ENCODE measurements around the gene SLC1A4.

DNA sequence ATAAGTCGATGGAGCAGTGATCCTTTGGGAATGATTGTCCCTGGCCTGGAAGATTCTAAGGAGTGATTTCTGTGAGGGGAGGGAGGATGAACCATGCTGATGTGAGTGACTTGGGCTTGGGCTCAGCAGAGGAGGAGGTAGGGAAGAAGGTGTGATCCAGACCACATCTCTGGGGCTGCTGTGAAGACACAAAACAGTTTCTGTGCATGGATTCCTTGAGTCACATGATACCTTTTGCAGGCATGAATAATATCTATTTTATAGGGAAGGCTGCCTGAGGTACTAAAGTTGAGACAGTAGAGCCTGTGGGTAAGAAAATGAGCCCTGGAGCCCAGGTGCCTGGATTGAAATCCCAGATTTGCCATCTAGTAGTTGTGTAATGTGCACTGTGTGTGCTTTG, 29.8 kb downstream of the SLC1A4 start:
- TF ChIP-seq, protein P1, sequence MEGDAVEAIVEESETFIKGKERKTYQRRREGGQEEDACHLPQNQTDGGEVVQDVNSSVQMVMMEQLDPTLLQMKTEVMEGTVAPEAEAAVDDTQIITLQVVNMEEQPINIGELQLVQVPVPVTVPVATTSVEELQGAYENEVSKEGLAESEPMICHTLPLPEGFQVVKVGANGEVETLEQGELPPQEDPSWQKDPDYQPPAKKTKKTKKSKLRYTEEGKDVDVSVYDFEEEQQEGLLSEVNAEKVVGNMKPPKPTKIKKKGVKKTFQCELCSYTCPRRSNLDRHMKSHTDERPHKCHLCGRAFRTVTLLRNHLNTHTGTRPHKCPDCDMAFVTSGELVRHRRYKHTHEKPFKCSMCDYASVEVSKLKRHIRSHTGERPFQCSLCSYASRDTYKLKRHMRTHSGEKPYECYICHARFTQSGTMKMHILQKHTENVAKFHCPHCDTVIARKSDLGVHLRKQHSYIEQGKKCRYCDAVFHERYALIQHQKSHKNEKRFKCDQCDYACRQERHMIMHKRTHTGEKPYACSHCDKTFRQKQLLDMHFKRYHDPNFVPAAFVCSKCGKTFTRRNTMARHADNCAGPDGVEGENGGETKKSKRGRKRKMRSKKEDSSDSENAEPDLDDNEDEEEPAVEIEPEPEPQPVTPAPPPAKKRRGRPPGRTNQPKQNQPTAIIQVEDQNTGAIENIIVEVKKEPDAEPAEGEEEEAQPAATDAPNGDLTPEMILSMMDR (IDR thresholded peaks at IDR 0.05; ENCODE audit: insufficient read depth, low read length, poor library complexity, severe bottlenecking), result no peak
- TF ChIP-seq EZH2phosphoT487 (conservative IDR thresholded peaks at IDR 0.05; ENCODE audit: low read length), result no peak
